A673 (cell line): ENCODE measurements around the gene CRHR1.

Experiments used
- EZH2 ChIP-seq: fragments of 200-600 bp; sonication (generic); IDR thresholded peaks from 2 replicates; pipeline ENCODE4 v1.6.1; 2017; ENCODE audit warnings: borderline replicate concordance, low read depth, mild to moderate bottlenecking, mixed read lengths, antibody characterized with exemption, low read length; ENCODE audit not compliant: poor library complexity, severe bottlenecking
- TF ChIP-seq, protein P1 (sequence below): fragments of 300-800, 200-600 bp; sonication (generic); conservative IDR thresholded peaks from 2 replicates; pipeline ENCODE4 v1.5.1; 2017; ENCODE audit warnings: low read depth, mild to moderate bottlenecking, antibody characterized with exemption, low read length, moderate library complexity, mixed read lengths

DNA sequence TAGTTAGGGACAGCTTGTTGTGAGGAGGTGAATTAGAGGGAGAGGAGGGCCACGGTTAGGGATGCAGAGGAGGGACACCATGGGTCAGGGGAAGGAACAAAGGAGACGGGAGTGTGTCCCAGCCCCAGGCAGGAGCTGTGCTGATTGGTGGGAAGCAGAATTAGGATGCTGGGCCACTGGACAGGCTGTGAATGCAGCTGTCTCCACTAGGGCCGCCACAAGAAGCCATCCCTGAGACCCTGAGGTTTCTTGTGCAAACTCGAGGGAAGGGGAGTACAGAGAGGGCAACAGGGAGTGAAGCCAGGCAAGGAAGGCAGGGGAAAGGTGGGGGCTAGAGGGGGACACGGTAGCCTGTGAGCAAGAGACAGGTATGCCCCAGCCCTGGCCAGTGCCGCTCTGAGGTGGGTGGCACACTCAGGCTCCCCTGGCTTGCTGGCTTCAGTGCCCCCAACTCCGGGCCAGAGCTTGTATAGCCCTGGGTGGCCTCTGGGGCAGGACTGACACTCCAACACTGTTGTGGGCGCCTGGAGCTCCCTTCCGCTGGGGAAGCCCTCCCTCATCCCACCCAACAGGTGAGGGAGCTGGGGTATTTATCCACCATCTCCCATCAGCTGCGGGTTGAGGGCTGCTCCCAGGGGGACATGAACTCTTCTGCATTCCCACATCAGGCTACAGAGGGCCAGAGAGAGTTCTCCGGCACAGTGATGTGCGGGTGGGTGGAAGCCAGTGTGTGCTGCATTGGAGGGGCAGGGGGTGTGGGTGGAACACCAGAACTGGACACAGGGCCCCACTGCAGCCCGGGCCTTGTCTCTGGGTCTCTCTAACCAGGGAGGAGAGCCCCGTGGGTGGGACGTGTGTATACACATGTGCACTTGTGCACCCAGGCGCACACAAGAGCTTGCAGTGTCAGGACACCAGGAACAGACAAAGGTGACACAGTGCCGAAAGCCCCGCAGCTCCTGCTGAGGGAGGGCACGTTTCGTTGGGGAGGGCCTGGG, 52.2 kb downstream of the CRHR1 start:
- TF ChIP-seq, protein P1, sequence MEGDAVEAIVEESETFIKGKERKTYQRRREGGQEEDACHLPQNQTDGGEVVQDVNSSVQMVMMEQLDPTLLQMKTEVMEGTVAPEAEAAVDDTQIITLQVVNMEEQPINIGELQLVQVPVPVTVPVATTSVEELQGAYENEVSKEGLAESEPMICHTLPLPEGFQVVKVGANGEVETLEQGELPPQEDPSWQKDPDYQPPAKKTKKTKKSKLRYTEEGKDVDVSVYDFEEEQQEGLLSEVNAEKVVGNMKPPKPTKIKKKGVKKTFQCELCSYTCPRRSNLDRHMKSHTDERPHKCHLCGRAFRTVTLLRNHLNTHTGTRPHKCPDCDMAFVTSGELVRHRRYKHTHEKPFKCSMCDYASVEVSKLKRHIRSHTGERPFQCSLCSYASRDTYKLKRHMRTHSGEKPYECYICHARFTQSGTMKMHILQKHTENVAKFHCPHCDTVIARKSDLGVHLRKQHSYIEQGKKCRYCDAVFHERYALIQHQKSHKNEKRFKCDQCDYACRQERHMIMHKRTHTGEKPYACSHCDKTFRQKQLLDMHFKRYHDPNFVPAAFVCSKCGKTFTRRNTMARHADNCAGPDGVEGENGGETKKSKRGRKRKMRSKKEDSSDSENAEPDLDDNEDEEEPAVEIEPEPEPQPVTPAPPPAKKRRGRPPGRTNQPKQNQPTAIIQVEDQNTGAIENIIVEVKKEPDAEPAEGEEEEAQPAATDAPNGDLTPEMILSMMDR, result no peak
- no peak for TF ChIP-seq EZH2
